Measurements from ENCODE around the gene SHISA6.

GRCh38 chr17:11554042-11554441 lies 313.0 kb downstream of the SHISA6 start:
- TF ChIP-seq TAF1 (IDR thresholded peaks at IDR 0.05; ENCODE audit: borderline replicate concordance, insufficient read depth, low read length), result no peak
- TF ChIP-seq POLR2AphosphoS5 (IDR thresholded peaks at IDR 0.05; ENCODE audit: low read depth, low read length), result no peak

All from PFSK-1 (cell line).